Measurements from ENCODE around the gene FBXO41. TPM values are rescaled to one million over a fixed set of nuclear protein-coding genes. Genes with fewer than 3 reads are reported as not detected.

FBXO41 gene, protein sequence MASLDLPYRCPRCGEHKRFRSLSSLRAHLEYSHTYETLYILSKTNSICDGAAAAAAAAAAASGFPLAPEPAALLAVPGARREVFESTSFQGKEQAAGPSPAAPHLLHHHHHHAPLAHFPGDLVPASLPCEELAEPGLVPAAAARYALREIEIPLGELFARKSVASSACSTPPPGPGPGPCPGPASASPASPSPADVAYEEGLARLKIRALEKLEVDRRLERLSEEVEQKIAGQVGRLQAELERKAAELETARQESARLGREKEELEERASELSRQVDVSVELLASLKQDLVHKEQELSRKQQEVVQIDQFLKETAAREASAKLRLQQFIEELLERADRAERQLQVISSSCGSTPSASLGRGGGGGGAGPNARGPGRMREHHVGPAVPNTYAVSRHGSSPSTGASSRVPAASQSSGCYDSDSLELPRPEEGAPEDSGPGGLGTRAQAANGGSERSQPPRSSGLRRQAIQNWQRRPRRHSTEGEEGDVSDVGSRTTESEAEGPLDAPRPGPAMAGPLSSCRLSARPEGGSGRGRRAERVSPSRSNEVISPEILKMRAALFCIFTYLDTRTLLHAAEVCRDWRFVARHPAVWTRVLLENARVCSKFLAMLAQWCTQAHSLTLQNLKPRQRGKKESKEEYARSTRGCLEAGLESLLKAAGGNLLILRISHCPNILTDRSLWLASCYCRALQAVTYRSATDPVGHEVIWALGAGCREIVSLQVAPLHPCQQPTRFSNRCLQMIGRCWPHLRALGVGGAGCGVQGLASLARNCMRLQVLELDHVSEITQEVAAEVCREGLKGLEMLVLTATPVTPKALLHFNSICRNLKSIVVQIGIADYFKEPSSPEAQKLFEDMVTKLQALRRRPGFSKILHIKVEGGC
- polyA plus RNA-seq (2012; ENCODE audit: insufficient read length, low read depth) = 4.8 TPM

DNA sequence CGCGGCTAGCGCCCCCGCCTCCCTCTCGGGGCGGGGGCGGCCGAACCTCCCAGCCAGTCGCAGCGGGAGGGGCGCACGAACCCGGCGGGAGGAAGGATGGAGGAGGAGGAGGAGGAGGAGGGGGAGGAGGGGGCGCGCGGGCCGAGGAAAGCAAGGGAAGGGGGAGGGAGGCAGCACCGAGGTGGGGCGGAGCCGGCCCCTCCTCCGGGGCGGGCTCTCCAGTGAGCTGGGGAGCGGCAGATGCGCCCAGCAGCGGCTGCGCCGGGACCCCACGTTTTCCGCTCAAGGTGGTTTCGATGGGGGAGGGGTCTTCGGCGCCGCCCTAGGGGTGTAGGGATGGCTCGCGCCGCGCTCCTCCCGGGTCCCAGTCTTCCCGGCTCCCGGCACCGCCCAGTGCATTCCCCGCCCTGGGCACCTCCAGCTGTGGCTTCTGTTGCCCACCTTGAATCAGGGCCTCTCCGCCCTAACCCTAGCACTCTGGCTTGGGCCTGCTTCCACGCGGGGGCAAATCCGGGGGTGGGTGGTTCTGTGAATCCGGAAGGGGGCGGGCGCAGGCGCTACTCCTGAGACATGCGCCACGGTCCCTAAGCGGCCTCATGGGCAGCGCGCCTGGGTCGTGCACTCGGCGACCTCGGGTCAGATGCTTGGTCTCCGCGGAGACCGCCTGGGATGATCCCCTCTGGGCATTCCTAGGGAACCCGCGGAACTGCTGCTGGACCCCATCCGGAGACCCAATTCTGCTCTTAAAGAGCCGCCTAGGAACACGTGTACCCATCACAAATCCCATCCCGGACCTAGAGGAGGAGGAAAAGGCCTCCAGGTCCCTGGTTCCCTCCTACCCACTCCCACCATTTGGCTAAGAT is at the start of gene FBXO41:
TSS of gene FBXO41 (minus strand) at position 183 of the 863 bp plus-strand sequence. CDS start 14,848 bp downstream, outside the sequence.
- TF ChIP-seq FOXP2 (optimal IDR thresholded peaks at IDR 0.05; ENCODE audit: borderline replicate concordance, extremely low read depth, extremely low read length, insufficient read depth) (no peak), POLR2AphosphoS5 (IDR thresholded peaks at IDR 0.05; ENCODE audit: low read depth, low read length) (no peak), SIN3A (IDR thresholded peaks at IDR 0.05; ENCODE audit: borderline replicate concordance, insufficient read depth, low read length) (no peak), TAF1 (IDR thresholded peaks at IDR 0.05; ENCODE audit: borderline replicate concordance, insufficient read depth, low read length) (no peak)
- TF ChIP-seq, protein P1, sequence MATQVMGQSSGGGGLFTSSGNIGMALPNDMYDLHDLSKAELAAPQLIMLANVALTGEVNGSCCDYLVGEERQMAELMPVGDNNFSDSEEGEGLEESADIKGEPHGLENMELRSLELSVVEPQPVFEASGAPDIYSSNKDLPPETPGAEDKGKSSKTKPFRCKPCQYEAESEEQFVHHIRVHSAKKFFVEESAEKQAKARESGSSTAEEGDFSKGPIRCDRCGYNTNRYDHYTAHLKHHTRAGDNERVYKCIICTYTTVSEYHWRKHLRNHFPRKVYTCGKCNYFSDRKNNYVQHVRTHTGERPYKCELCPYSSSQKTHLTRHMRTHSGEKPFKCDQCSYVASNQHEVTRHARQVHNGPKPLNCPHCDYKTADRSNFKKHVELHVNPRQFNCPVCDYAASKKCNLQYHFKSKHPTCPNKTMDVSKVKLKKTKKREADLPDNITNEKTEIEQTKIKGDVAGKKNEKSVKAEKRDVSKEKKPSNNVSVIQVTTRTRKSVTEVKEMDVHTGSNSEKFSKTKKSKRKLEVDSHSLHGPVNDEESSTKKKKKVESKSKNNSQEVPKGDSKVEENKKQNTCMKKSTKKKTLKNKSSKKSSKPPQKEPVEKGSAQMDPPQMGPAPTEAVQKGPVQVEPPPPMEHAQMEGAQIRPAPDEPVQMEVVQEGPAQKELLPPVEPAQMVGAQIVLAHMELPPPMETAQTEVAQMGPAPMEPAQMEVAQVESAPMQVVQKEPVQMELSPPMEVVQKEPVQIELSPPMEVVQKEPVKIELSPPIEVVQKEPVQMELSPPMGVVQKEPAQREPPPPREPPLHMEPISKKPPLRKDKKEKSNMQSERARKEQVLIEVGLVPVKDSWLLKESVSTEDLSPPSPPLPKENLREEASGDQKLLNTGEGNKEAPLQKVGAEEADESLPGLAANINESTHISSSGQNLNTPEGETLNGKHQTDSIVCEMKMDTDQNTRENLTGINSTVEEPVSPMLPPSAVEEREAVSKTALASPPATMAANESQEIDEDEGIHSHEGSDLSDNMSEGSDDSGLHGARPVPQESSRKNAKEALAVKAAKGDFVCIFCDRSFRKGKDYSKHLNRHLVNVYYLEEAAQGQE (IDR thresholded peaks at IDR 0.05; ENCODE audit: insufficient read depth in 1 of 2, low read depth in 2 of 2, low read length in 2 of 2) = no peak

DNA sequence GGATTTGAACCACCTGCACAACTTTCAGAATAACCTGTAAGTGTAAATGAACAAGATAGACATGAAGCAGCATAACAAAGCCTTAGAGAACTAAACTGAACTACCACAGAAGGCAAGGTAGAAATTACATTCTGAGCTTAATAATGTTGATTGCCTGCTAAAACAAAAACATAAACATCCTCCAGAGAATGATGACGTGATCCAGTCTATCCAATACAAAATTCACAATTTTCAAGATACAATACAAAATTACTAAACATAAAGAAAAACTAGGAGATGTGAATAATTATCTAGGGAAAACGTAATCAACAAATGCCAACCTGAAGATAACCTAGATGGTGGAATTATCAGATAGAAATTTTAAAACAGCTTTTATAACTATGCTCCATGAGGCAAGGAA is 49.8 kb upstream of the FBXO41 start:
- TF ChIP-seq POLR2AphosphoS5 (IDR thresholded peaks at IDR 0.05; ENCODE audit: low read depth, low read length) (no peak), SIN3A (IDR thresholded peaks at IDR 0.05; ENCODE audit: borderline replicate concordance, insufficient read depth, low read length) (no peak), FOXP2 (optimal IDR thresholded peaks at IDR 0.05; ENCODE audit: borderline replicate concordance, extremely low read depth, extremely low read length, insufficient read depth) (no peak), TAF1 (IDR thresholded peaks at IDR 0.05; ENCODE audit: borderline replicate concordance, insufficient read depth, low read length) (no peak)
- TF ChIP-seq, protein P1 (IDR thresholded peaks at IDR 0.05; ENCODE audit: insufficient read depth in 1 of 2, low read depth in 2 of 2, low read length in 2 of 2) = no peak

DNA sequence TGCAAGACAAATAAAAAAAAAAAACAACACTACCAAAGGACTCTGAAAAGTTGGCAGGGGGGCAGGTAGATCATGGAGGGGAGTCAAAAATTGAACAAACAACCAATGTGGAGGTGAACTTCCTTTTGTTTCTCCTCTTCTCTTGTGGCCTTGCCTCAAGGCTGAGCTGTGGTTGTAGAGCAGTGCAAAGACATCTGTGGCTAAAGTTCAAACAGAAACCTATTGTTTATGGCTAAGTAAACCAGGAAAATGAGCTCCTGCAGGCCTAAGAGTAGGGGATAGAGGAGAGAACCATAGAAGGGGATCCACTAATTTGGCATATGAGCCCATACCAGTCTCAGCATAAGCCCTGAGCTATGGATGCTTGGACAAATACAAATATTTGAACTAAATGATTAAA is 49.3 kb upstream of the FBXO41 start:
- TF ChIP-seq, protein P1 (IDR thresholded peaks at IDR 0.05; ENCODE audit: insufficient read depth in 1 of 2, low read depth in 2 of 2, low read length in 2 of 2) = no peak
- TF ChIP-seq POLR2AphosphoS5 (IDR thresholded peaks at IDR 0.05; ENCODE audit: low read depth, low read length) (no peak), TAF1 (IDR thresholded peaks at IDR 0.05; ENCODE audit: borderline replicate concordance, insufficient read depth, low read length) (no peak), SIN3A (IDR thresholded peaks at IDR 0.05; ENCODE audit: borderline replicate concordance, insufficient read depth, low read length) (no peak), FOXP2 (optimal IDR thresholded peaks at IDR 0.05; ENCODE audit: borderline replicate concordance, extremely low read depth, extremely low read length, insufficient read depth) (no peak)

DNA sequence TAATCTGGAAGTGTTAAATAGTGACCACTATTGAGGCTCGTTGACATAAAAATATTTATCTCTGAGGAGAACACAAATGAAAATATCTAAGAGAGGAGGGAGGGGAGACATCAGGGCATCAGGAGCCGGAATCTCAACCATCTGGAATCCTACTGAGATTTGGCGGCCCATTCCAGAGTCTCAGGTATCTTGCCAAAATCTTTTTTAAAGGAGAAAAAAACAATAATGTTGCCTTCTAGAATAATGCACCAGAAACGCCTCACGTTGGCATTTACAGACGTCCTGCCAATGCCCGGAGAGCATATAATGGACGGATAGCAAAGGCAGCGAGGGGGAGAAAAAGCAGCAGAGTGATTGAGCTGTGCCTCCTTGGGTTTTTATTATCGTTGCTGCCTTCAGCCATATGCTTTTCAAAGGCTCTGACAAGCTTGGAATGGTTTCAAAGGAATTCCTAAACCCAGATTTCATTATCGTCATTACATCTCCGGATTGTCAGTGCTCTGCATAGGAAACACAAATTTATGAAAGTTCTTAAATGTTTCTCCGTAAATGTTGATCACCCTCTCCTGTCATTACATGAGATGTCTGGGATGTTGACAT is 39.9 kb upstream of the FBXO41 start:
- TF ChIP-seq TAF1 (IDR thresholded peaks at IDR 0.05; ENCODE audit: borderline replicate concordance, insufficient read depth, low read length) (no peak), POLR2AphosphoS5 (IDR thresholded peaks at IDR 0.05; ENCODE audit: low read depth, low read length) (no peak), FOXP2 (optimal IDR thresholded peaks at IDR 0.05; ENCODE audit: borderline replicate concordance, extremely low read depth, extremely low read length, insufficient read depth) (no peak), SIN3A (IDR thresholded peaks at IDR 0.05; ENCODE audit: borderline replicate concordance, insufficient read depth, low read length) (no peak)
- TF ChIP-seq, protein P1 (IDR thresholded peaks at IDR 0.05; ENCODE audit: insufficient read depth in 1 of 2, low read depth in 2 of 2, low read length in 2 of 2) = no peak
